Transverse colon (tissue), 3 donors: ENCODE results near the gene ZYG11B.

Experiments
- POLR2A ChIP-seq: fragments of 450-650 bp; IDR thresholded peaks from one replicate; pipeline ENCODE4 v1.6.1; 2016; ENCODE audit warnings: antibody characterized with exemption, mild to moderate bottlenecking, moderate library complexity
- TF ChIP-seq, protein P1 (sequence below), 5 experiments: fragments of 200-600 bp in 3 of 5; fragments of 450-650 bp in 2 of 5; sonication (generic) in 3 of 5; IDR thresholded peaks; 1 replicate in 2 of 5; 2 replicates in 3 of 5; pipeline ENCODE4 v1.5.1; 2016 to 2017; ENCODE audit warnings: antibody characterized with exemption in 5 of 5, inconsistent platforms in 3 of 5, mild to moderate bottlenecking in 2 of 5, moderate library complexity in 1 of 5

DNA sequence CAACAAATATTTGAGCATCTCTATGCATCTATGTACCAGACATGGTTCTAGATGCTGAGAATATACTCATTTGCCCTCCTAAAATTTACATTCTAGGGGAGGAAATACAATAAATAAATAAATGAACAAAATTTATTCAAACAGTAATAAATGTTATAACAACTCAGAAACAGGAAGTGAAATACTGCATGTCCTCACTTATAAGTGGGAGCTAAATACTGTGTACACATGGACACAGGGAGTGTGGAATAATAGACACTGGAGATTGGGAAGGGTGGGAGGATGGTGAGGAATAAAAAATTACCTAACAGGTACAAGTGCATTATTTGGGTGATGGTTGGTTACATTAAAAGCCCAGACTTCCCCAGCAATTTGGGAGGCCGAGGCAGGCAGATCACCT, 32.4 kb upstream of the ZYG11B start:
- no peak for TF ChIP-seq POLR2A
- TF ChIP-seq, protein P1, sequence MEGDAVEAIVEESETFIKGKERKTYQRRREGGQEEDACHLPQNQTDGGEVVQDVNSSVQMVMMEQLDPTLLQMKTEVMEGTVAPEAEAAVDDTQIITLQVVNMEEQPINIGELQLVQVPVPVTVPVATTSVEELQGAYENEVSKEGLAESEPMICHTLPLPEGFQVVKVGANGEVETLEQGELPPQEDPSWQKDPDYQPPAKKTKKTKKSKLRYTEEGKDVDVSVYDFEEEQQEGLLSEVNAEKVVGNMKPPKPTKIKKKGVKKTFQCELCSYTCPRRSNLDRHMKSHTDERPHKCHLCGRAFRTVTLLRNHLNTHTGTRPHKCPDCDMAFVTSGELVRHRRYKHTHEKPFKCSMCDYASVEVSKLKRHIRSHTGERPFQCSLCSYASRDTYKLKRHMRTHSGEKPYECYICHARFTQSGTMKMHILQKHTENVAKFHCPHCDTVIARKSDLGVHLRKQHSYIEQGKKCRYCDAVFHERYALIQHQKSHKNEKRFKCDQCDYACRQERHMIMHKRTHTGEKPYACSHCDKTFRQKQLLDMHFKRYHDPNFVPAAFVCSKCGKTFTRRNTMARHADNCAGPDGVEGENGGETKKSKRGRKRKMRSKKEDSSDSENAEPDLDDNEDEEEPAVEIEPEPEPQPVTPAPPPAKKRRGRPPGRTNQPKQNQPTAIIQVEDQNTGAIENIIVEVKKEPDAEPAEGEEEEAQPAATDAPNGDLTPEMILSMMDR (IDR thresholded peaks at IDR 0.05): no peak
